CD4-positive, alpha-beta T cell treated with Interleukin-1 beta for 1 hour (primary cell): Measurements from ENCODE around the gene ANKMY2.

ENCODE experiments used
- DNase-seq, 2 donors: peaks; one replicate each; pipeline ENCODE4 v3.0.0-alpha.2; 2020 to 2022

ANKMY2 gene

DNA sequence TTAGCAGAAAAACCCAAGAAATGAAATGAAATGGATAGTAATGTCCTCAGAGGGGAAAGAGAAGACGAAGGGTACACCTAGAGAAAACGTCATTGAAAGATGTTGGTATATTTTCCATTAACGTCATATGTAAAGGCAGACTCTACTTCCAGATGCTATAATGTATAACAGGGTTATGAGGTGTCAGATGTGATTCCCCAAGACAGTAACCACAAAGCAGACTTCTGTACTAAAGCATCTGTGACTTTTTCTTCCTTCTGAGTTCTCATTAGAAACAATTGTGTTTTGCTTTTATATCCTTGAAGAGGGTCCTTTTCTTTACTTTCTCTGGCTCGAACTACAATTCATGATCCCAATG lies 81.6 kb downstream of the ANKMY2 start:
- DNase-seq = no peak

DNA sequence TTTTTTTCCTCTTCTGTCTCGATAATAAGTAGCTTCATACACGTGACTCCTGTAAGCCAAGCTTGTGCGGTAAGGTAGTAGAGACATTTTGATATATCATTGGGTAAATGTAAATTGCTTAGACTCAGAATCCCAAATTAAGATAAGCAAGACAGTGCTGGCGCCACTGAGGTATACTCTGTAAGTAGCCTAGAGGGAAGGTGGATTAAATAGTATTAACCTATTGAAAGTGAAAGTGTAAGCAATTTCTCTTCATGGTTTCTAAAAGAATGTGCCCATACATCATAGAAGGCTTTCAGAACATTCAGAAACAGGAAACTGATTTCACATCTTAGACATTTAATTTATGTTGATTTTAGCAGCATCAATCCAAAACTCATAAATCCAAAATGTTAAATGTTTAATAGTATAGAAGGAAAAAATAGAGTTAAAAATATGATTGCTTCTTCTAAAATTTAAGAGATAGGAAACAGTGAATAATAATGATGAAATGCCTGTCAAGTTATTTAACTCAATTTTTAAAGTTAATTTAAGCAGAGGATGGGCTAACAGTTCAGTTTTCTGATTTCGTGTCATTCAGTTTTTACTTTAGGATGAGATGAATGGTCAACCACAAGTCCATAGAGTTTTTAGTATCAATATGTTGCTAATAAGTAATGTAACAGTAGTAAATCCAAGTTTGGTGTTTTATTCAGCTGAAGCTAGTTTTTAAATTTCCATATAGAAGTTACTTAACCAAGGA lies 82.1 kb downstream of the ANKMY2 start:
- DNase-seq = no peak

DNA sequence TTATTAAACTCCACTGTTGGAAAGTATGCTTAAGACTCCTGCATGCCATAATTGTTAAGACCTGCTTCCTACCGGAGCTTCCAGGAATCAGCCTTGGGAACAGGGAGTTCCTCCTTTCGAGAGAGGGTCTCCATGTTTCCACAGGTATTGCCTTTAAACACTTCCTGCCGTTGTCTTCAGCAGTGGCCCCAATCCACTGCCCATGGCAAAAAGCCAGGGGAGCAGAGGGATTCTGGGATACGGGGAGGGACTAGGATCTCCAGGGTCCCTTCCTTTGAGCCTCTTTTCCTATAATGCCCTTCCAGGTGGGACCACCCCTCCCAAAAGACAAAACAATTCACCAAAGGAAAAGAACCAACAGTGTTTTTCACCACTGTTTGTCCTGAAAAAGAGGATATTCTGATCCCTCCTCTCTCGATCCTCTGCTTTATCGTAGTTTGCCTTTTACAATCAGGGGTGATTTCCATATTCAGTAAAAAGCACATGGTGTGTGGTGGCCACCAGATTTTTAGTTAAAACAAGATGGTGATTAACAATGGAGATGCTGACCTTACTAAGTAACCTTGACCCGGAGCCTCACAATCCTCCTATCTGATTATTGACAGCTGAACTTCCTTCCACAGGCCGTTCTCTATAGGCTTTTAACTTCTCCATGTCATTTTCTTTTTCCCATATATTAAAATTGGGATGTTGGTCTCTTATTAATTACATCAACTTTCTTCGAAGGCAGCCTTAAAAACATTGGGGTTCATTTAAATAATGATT lies 82.9 kb downstream of the ANKMY2 start:
- no peak for DNase-seq

DNA sequence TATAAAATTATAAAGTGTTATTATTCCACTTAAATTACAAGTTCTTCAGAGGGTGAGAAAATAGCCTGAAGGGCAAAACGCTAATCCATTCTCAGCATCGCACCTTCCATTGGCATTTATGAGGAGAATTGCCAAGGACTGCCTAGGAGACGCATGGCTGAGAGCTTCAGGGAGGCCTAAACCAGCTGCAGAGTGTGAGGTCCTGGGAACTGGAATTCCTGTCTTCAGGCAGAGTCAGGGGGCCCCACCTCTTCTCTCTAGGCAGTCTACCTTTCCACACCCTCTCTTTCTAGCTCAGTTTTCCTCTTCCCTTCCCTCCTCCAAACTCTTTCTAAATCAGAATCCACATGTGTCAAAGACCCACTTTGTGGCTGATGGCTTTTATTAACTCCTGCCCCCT lies 83.6 kb downstream of the ANKMY2 start:
- no peak for DNase-seq

DNA sequence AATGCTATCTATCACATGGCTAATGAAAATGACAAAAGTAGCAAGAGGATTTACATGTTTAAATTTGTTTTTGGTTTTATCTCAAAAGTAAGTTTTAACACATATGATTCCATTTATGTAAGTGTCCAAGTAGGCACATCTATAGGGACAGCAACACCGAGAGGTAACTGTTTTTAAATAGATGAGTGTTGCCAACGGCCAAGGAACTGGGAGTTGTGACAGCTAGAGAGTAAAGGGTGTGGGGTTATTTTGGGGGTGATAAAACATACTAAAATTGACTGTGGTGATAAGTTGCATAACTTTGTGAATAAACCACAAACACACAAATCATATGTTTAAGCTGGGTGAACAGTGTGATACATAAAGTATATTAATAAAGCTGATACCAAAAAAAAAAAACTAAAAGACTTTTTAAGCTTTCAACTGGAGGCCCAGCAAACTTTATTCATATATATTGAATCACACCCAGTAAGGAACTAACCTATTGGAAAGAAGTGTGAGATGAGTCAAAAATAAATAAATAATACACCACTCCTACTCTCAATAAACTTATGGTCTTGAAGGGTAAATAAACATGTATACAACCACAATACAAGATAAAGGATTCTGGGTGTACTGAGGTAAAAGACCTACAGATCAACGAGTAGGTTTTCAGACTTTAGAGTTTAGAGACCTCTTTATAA lies 85.9 kb downstream of the ANKMY2 start:
- DNase-seq = no peak

DNA sequence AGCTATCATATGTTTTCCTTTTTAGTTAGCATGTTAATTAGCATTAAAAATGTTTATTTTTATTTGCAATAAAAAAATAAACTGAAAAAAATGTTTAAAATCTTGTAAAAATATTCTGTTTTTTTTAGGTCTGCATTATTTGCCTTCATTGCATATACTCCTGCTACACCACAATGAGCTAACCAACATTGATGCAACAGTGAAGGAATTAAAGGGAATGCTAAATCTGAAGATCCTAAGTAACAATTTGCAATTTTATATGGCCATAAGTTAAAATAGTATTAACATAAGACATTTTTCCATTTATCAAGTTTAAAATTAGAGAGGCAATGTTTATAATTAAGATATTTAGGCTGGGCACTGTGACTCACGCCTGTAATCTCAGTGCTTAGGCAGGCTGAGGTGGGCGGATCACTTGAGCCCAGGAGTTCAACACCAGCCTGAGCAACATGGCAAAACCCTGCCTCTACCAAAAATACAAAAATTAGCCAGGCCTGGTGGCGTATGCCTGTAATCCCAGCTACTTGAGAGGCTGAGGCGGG lies 86.7 kb downstream of the ANKMY2 start:
- no peak for DNase-seq

DNA sequence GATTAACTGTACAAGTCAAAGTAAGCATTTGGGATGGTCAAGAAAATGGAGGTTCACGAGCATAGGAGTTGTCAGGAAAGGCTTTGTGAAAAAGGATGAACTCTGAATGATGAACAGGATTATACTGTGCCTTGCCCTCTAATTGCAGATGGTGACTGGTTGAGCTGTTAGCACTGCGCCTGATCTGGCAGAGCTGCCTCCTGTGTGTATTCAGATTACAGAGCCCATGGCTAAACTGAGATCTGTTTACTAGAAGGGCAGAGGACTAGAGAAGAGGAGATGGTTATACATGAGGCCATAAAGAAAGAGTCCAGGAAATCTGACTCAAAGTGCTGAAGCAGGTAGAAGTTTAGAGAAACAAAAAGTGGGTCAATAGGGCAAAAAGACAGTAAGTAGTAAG lies 89.2 kb downstream of the ANKMY2 start:
- no peak for DNase-seq

DNA sequence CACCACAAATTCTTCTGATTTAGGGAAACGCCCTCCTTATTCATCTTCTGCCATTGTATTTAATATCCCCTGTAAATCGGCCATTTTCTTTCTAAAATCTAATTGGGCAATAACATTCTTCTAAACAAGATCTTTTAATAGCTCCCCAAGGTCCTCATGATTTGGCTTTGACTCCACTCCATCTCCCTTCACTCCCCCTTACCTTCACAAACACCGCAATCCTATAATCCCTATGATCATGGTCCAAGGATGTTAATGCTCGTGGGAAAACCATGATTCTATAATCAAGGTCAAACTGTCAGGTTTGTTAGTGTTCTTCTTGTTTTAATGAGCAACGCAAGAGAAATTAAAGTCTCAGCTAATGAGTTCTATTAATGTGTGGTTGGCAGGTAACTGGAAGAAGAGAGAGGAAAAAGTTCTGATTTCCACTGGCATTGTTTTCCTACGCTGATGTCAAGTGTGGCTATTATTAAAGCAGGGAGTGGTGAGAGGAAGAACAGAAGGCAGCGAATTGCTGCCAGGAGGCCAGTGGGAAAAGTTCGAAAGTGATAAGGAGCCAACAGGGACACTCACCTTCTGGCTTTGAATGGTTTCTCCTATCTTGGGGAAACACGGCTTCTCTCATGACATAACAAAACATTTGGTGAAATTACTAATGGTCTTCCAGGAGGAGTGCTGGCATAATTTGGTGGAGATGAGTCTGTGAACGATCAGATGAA lies 90.9 kb downstream of the ANKMY2 start:
- DNase-seq = no peak

DNA sequence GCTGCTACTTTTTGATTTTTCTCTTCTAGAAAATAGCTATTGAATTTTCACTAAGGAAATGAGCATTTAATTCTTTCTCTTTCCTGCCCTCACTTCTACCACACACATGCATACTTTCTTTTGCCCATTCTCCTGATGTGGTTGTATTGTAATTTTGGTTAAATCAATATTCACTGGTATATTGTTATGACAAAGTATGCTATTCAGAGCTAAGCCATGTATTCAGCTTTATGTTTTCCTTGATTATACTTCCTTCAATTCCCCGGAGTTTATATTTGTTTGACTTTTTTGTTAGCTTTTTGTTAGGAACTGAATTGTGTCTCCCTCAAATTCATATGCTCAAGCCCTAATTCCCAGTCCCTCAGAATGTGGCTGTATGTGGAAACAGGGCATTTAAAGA lies 94.9 kb downstream of the ANKMY2 start:
- no peak for DNase-seq
